GM12864 (cell line): ENCODE measurements around the gene CLDN16.

Source experiments
- DNase-seq: peaks from one replicate; pipeline ENCODE4 v3.0.0-alpha.2; 2011; ENCODE audit warnings: low read depth
- H3K4me3 ChIP-seq: 2 replicates; pipeline ENCODE4 v1.5.1; 2011; ENCODE audit warnings: mild to moderate bottlenecking, low read depth, low read length, control low read depth
- CTCF ChIP-seq: IDR thresholded peaks from 2 replicates; pipeline ENCODE4 v1.5.1; 2011; ENCODE audit warnings: low read depth, mild to moderate bottlenecking, moderate library complexity, low read length, control low read depth, inconsistent platforms; ENCODE audit errors: missing control alignments

CLDN16 gene

GRCh38 chr3:190346541-190346940, 41.4 kb upstream of the CLDN16 start:
- DNase-seq: no peak
- TF ChIP-seq CTCF: no peak
- no peak overlapping the region for H3K4me3 ChIP-seq

- no peak overlapping the region for H3K4me3 ChIP-seq
- TF ChIP-seq CTCF: no peak
- DNase-seq: no peak
Observed at GRCh38 chr3:190352861-190353457, 35.0 kb upstream of the CLDN16 start.

GRCh38 chr3:190356246-190356645, 31.7 kb upstream of the CLDN16 start:
- H3K4me3 ChIP-seq: no peak overlapping the region
- no peak for DNase-seq
- TF ChIP-seq CTCF: no peak

- DNase-seq: no peak
- TF ChIP-seq CTCF: no peak
- H3K4me3 ChIP-seq: no peak overlapping the region
Observed at GRCh38 chr3:190357468-190357867, 30.5 kb upstream of the CLDN16 start.

GRCh38 chr3:190359813-190360212, 28.1 kb upstream of the CLDN16 start:
- H3K4me3 ChIP-seq: no peak overlapping the region
- no peak for TF ChIP-seq CTCF
- no peak for DNase-seq

GRCh38 chr3:190360228-190360627, 27.7 kb upstream of the CLDN16 start:
- H3K4me3 ChIP-seq: no peak overlapping the region
- no peak for TF ChIP-seq CTCF
- DNase-seq: no peak

- no peak for TF ChIP-seq CTCF
- H3K4me3 ChIP-seq: no peak overlapping the region
- DNase-seq: no peak
Observed at GRCh38 chr3:190361791-190362190, 26.2 kb upstream of the CLDN16 start.
